ENCODE data around the gene PARL. TPM values are rescaled to one million over a fixed set of nuclear protein-coding genes. Genes with fewer than 3 reads are reported as not detected.

Gene PARL
- polyA plus RNA-seq, 2 of the 4 experiments (the other 2 are of a cell fraction): 45.9 to 71.6 TPM

GRCh38 chr3:183781246-183781645 is 103.4 kb downstream of the PARL start:
- no peak overlapping the region for H3K4me2 ChIP-seq
- no peak overlapping the region for H3K4me3 ChIP-seq
- ChIA-PET CTCF (interaction anchor here (1.4 to 2.2 kb wide), 2 partner anchors 14 to 312 kb away, joined by 6 to 7 read pairs; no protein-coding TSS in a partner anchor), POLR2A (no interaction called here)
- ATAC-seq: no peak
- H3K4me1 ChIP-seq: no peaks in the 10 kb centered on the region
- WGBS (ENCODE audit: missing lambda C conversion rate): 94% methylated on average over 6 of the region's 6 CpGs
- no peak overlapping the region for H3K27ac ChIP-seq
- no peaks in the 10 kb centered on the region for H3K9me3 ChIP-seq
- FAIRE-seq: no peak
- DNase-seq (ENCODE audit: low read depth in 1 of 2, low spot score in 1 of 2): no peak
- TF ChIP-seq RARB (CRISPR knock-in tag; IDR thresholded peaks at IDR 0.05) (no peak), NPAS2 (CRISPR knock-in tag; IDR thresholded peaks at IDR 0.05; ENCODE audit: borderline replicate concordance) (no peak), NFE2L2 (conservative IDR thresholded peaks at IDR 0.05; ENCODE audit: low read length) (no peak), PHF8 (IDR thresholded peaks at IDR 0.05; ENCODE audit: borderline replicate concordance, low read depth) (no peak), EHF (CRISPR knock-in tag; IDR thresholded peaks at IDR 0.05) (no peak), FOXS1 (CRISPR knock-in tag; IDR thresholded peaks at IDR 0.05) (no peak), HMGXB4 (CRISPR knock-in tag; IDR thresholded peaks at IDR 0.05; ENCODE audit: borderline replicate concordance) (no peak), CBX8 (IDR thresholded peaks at IDR 0.05) (no peak), CHD4 (IDR thresholded peaks at IDR 0.05; ENCODE audit: borderline replicate concordance) (no peak), SMC3 (IDR thresholded peaks at IDR 0.05) (no peak), HDAC2 (IDR thresholded peaks at IDR 0.05) (no peak)

GRCh38 chr3:183779896-183780465 is 104.7 kb downstream of the PARL start:
- H3K9me3 ChIP-seq: no peaks in the 10 kb centered on the region
- ChIA-PET CTCF (interaction anchor here (1.4 to 2.2 kb wide), 2 partner anchors 13 to 311 kb away, joined by 6 to 7 read pairs; no protein-coding TSS in a partner anchor), POLR2A (no interaction called here)
- WGBS (ENCODE audit: missing lambda C conversion rate): 97% methylated on average over 14 of the region's 14 CpGs
- H3K4me3 ChIP-seq: no peak overlapping the region
- TF ChIP-seq JUN (IDR thresholded peaks at IDR 0.05): no peak
- no peak for TF ChIP-seq ZFP36 (IDR thresholded peaks at IDR 0.05; ENCODE audit: borderline replicate concordance, partially characterized antibody)
- ATAC-seq (no peak), FAIRE-seq (no peak), DNase-seq (ENCODE audit: low read depth in 1 of 2, low spot score in 1 of 2) (no peak)
- no peak overlapping the region for H3K27ac ChIP-seq
- H3K4me1 ChIP-seq: no peaks in the 10 kb centered on the region
- H3K4me2 ChIP-seq: no peak overlapping the region

Small RNA genes lying within 50 kb of the gene (small RNA-seq; reads per million reads assigned to genes)
- gene MIR4448: 0 reads per million in 6 experiments

Other genes with a start within 250 kb of the PARL start
- gene KLHL24, start 249.3 kb downstream of the PARL start, polyA plus RNA-seq (2011; rRNA removed): 10.9 and 11.9 TPM in 2 replicates
- 2.7 to 4.0 TPM (median 3.6 TPM) in 3 replicates for gene KLHL24, start 249.3 kb downstream of the PARL start, polyA plus RNA-seq (2017; fragmentation: RNase III; extraction: RNeasy Plus Mini Kit Qiagen cat#74134 plus additional on column Dnase treatment)
- 15.3 and 17.4 TPM in 2 replicates for gene YEATS2, start 187.1 kb downstream of the PARL start, polyA plus RNA-seq (2011; rRNA removed)
- 11.2 to 12.6 TPM (median 11.9 TPM) in 3 replicates for gene YEATS2, start 187.1 kb downstream of the PARL start, polyA plus RNA-seq (2017; fragmentation: RNase III; extraction: RNeasy Plus Mini Kit Qiagen cat#74134 plus additional on column Dnase treatment)
- 0.45 and 1.2 TPM in 2 replicates for gene MAP6D1, start 59.3 kb downstream of the PARL start, polyA plus RNA-seq (2011; rRNA removed)
- gene MAP6D1, start 59.3 kb downstream of the PARL start, polyA plus RNA-seq (2017; fragmentation: RNase III; extraction: RNeasy Plus Mini Kit Qiagen cat#74134 plus additional on column Dnase treatment): 0.68 to 1.1 TPM (median 1.0 TPM) in 3 replicates
- gene ABCC5, start 133.0 kb upstream of the PARL start, polyA plus RNA-seq (2011; rRNA removed): 19.1 and 20.7 TPM in 2 replicates
- gene ABCC5, start 133.0 kb upstream of the PARL start, polyA plus RNA-seq (2017; fragmentation: RNase III; extraction: RNeasy Plus Mini Kit Qiagen cat#74134 plus additional on column Dnase treatment): 13.3 to 15.5 TPM (median 14.2 TPM) in 3 replicates
- not detected in 2 replicates for gene HTR3D, start 146.9 kb upstream of the PARL start, polyA plus RNA-seq (2011; rRNA removed)
- gene HTR3D, start 146.9 kb upstream of the PARL start, polyA plus RNA-seq (2017; fragmentation: RNase III; extraction: RNeasy Plus Mini Kit Qiagen cat#74134 plus additional on column Dnase treatment): not detected in 3 replicates
- not detected in 2 replicates for gene HTR3C, start 168.2 kb upstream of the PARL start, polyA plus RNA-seq (2011; rRNA removed)
- gene HTR3C, start 168.2 kb upstream of the PARL start, polyA plus RNA-seq (2017; fragmentation: RNase III; extraction: RNeasy Plus Mini Kit Qiagen cat#74134 plus additional on column Dnase treatment): not detected in 3 replicates
- not detected in 2 replicates for gene HTR3E, start 212.2 kb upstream of the PARL start, polyA plus RNA-seq (2011; rRNA removed)
- gene HTR3E, start 212.2 kb upstream of the PARL start, polyA plus RNA-seq (2017; fragmentation: RNase III; extraction: RNeasy Plus Mini Kit Qiagen cat#74134 plus additional on column Dnase treatment): not detected in 3 replicates

All from A549 (cell line).